ENCODE results near the gene OLFML2B. TPM values are rescaled to one million over a fixed set of nuclear protein-coding genes. Genes with fewer than 3 reads are reported as not detected.
A peak's percentile ranks its signal among the peaks of the same experiment; 100 is the strongest.
"Not testable (repeated sequence)": the region's sequence is repeated elsewhere in the genome, so short reads cannot be mapped to it uniquely, and the experiment has no call there.

OLFML2B gene
- polyA plus RNA-seq, 1 of the 3 experiments (the other 2 are of a cell fraction): 7.3 TPM

DNA sequence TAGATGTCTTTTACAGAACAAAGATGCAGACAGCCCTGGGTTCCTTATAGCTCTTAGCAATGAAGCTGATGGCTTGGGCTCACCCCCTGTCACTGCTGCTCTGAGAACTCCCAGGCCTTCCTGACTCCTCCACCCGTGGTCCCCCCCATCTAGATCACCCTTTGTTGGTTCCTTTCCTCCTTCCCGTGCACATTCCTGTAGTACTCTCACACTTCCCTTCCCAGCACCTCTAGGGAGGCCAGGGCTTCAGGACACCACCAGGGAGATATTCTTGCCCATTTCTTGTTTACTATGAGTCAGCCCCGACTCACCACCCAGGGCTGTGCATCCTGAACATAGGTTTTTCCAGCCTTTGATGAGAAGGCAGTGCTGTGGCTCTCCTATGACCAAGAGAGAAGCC is 31.4 kb upstream of the OLFML2B start (continued):
- no peak for TF ChIP-seq EP300 (IDR thresholded peaks at IDR 0.05; ENCODE audit: borderline replicate concordance in 1 of 2, low read depth in 1 of 2, low read length in 1 of 2)
- TF ChIP-seq, protein P1, sequence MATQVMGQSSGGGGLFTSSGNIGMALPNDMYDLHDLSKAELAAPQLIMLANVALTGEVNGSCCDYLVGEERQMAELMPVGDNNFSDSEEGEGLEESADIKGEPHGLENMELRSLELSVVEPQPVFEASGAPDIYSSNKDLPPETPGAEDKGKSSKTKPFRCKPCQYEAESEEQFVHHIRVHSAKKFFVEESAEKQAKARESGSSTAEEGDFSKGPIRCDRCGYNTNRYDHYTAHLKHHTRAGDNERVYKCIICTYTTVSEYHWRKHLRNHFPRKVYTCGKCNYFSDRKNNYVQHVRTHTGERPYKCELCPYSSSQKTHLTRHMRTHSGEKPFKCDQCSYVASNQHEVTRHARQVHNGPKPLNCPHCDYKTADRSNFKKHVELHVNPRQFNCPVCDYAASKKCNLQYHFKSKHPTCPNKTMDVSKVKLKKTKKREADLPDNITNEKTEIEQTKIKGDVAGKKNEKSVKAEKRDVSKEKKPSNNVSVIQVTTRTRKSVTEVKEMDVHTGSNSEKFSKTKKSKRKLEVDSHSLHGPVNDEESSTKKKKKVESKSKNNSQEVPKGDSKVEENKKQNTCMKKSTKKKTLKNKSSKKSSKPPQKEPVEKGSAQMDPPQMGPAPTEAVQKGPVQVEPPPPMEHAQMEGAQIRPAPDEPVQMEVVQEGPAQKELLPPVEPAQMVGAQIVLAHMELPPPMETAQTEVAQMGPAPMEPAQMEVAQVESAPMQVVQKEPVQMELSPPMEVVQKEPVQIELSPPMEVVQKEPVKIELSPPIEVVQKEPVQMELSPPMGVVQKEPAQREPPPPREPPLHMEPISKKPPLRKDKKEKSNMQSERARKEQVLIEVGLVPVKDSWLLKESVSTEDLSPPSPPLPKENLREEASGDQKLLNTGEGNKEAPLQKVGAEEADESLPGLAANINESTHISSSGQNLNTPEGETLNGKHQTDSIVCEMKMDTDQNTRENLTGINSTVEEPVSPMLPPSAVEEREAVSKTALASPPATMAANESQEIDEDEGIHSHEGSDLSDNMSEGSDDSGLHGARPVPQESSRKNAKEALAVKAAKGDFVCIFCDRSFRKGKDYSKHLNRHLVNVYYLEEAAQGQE (IDR thresholded peaks at IDR 0.05; ENCODE audit: low read depth, low read length): no peak
- no peak for TF ChIP-seq GATA2 (CRISPR knock-in tag; IDR thresholded peaks at IDR 0.05)
- TF ChIP-seq, protein P2, sequence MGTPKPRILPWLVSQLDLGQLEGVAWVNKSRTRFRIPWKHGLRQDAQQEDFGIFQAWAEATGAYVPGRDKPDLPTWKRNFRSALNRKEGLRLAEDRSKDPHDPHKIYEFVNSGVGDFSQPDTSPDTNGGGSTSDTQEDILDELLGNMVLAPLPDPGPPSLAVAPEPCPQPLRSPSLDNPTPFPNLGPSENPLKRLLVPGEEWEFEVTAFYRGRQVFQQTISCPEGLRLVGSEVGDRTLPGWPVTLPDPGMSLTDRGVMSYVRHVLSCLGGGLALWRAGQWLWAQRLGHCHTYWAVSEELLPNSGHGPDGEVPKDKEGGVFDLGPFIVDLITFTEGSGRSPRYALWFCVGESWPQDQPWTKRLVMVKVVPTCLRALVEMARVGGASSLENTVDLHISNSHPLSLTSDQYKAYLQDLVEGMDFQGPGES (IDR thresholded peaks at IDR 0.05; ENCODE audit: low read depth, low read length): no peak
- TF ChIP-seq, protein P3, sequence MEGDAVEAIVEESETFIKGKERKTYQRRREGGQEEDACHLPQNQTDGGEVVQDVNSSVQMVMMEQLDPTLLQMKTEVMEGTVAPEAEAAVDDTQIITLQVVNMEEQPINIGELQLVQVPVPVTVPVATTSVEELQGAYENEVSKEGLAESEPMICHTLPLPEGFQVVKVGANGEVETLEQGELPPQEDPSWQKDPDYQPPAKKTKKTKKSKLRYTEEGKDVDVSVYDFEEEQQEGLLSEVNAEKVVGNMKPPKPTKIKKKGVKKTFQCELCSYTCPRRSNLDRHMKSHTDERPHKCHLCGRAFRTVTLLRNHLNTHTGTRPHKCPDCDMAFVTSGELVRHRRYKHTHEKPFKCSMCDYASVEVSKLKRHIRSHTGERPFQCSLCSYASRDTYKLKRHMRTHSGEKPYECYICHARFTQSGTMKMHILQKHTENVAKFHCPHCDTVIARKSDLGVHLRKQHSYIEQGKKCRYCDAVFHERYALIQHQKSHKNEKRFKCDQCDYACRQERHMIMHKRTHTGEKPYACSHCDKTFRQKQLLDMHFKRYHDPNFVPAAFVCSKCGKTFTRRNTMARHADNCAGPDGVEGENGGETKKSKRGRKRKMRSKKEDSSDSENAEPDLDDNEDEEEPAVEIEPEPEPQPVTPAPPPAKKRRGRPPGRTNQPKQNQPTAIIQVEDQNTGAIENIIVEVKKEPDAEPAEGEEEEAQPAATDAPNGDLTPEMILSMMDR (IDR thresholded peaks at IDR 0.05): no peak
- TF ChIP-seq GABPA (IDR thresholded peaks at IDR 0.05; ENCODE audit: low read depth): no peak
- TF ChIP-seq TEAD4 (IDR thresholded peaks at IDR 0.05; ENCODE audit: borderline replicate concordance, insufficient read depth): 0 out of 2 replicates have a peak, but pooled peaks have one; percentile 11
- TF ChIP-seq RXRA (IDR thresholded peaks at IDR 0.05; ENCODE audit: borderline replicate concordance, low read depth): no peak
- no peak for TF ChIP-seq RAD21 (IDR thresholded peaks at IDR 0.05; ENCODE audit: low read length)
- TF ChIP-seq, protein P4, sequence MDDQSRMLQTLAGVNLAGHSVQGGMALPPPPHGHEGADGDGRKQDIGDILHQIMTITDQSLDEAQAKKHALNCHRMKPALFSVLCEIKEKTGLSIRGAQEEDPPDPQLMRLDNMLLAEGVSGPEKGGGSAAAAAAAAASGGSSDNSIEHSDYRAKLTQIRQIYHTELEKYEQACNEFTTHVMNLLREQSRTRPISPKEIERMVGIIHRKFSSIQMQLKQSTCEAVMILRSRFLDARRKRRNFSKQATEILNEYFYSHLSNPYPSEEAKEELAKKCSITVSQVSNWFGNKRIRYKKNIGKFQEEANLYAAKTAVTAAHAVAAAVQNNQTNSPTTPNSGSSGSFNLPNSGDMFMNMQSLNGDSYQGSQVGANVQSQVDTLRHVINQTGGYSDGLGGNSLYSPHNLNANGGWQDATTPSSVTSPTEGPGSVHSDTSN (IDR thresholded peaks at IDR 0.05): peak; percentile 53
- TF ChIP-seq, protein P5, sequence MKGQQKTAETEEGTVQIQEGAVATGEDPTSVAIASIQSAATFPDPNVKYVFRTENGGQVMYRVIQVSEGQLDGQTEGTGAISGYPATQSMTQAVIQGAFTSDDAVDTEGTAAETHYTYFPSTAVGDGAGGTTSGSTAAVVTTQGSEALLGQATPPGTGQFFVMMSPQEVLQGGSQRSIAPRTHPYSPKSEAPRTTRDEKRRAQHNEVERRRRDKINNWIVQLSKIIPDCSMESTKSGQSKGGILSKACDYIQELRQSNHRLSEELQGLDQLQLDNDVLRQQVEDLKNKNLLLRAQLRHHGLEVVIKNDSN (IDR thresholded peaks at IDR 0.05; ENCODE audit: borderline replicate concordance, low read depth): no peak
- no peak for TF ChIP-seq MEF2A (IDR thresholded peaks at IDR 0.05; ENCODE audit: borderline replicate concordance, low read depth)
- no peak for TF ChIP-seq FOXM1 (IDR thresholded peaks at IDR 0.05; ENCODE audit: low read depth)

DNA sequence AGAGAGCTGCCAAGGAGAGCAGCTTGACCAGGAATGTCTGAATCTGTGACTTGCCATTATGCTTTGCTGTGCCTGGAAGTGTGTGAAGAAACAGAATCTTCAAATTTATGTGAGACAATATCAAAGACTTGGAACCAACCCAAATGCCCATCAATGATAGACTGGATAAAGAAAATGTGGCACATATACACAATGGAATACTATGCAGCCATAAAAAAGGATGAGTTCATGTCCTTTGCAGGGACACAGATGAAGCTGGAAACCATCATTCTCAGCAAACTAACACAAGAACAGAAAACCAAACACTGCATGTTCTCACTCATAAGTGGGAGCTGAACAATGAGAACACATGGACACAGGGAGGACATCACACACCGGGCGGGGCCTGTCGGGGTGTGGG is 30.3 kb upstream of the OLFML2B start:
- CTCF ChIA-PET: interaction anchor here (0.7 to 1.5 kb wide), 2 partner anchors 9 to 223 kb away, joined by 3 to 4 read pairs; no protein-coding TSS in a partner anchor
- H3K9me3 ChIP-seq; H3K36me3 ChIP-seq (replicated peaks in 1 of 2; ENCODE audit: control insufficient read depth in 1 of 2, insufficient read depth in 2 of 2, low read length in 1 of 2); H3K9me2 ChIP-seq; POLR2A ChIA-PET; H3K4me2 ChIP-seq; H3K4me3 ChIP-seq (ENCODE audit: low read depth in 2 of 2, low read length in 1 of 2); H3K27ac ChIP-seq (ENCODE audit: low read depth in 2 of 2, low read length in 1 of 2); H2AFZ ChIP-seq (ENCODE audit: low read depth); H3K27me3 ChIP-seq (ENCODE audit: insufficient read depth); H3K9ac ChIP-seq; DNase-seq; H3K79me2 ChIP-seq (ENCODE audit: insufficient read depth); H3F3A ChIP-seq (replicated peaks; ENCODE audit: insufficient read depth); H4K20me1 ChIP-seq (ENCODE audit: insufficient read depth): not testable (repeated sequence)
- H3K4me1 ChIP-seq (ENCODE audit: control insufficient read depth in 1 of 2, insufficient read depth in 2 of 2, low read depth in 1 of 2, low read length in 1 of 2): peaks cover 0 to 10% of the 10 kb centered on the region in 2 experiments; a peak in 1 of 4 replicates
- WGBS (ENCODE audit: low lambda C conversion rate): 97% methylated on average over 3 of the region's 3 CpGs

Data from SK-N-SH (cell line).